Stimulated activated effector memory CD8-positive, alpha-beta T cell treated with anti-CD3 and anti-CD28 coated beads, Interleukin-12 subunit alpha, Interleukin-12 subunit beta, amount 100 ng/mL, for 72 hours (primary cell): ENCODE results near the gene KNG1.
A peak's percentile ranks its signal among the peaks of the same experiment; 100 is the strongest.
"Not testable (repeated sequence)": the region's sequence is repeated elsewhere in the genome, so short reads cannot be mapped to it uniquely, and the experiment has no call there.

Source experiments
- ATAC-seq: fragments of 150-1000 bp; cut with Tn5 transposase; 2 replicates; pipeline ENCODE4 v1.10.0; 2021
- DNase-seq, 2 donors: peaks; one replicate each; pipeline ENCODE4 v3.0.0; 2021 to 2022; ENCODE audit warnings: low spot score in 2 of 2
- H3K27ac Mint-ChIP-seq: one replicate; pipeline ENCODE4 v1.8.0; 2022; ENCODE audit warnings: mild to moderate bottlenecking, mixed read lengths
- H3K36me3 Mint-ChIP-seq: one replicate; pipeline ENCODE4 v1.8.0; 2022; ENCODE audit warnings: mild to moderate bottlenecking, mixed read lengths
- H3K4me1 Mint-ChIP-seq: one replicate; pipeline ENCODE4 v1.8.0; 2022; ENCODE audit warnings: mixed read lengths
- H3K4me3 Mint-ChIP-seq: one replicate; pipeline ENCODE4 v1.8.0; 2022; ENCODE audit warnings: mild to moderate bottlenecking, mixed read lengths
- H3K9me3 Mint-ChIP-seq: one replicate; pipeline ENCODE4 v1.8.0; 2022; ENCODE audit warnings: mixed read lengths

The KNG1 gene

DNA sequence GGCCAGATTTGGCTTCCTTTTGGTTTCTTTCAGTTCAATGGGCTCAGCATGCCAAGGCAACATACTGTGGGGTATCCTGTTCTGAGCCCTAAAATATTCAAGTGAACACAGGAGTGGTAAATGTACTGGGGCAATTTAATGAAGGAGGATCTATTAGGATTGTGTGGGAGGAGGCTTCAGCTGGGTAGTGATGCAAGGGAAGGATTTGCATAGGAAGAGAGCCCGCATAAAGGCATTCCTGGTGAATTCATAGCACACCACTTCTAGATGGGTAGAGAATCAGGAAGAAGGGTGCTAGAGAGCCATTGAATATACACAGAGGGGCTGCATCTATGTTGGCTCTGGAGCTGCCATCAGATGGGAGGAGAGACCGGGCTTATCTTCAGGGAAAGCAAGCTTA lies 20.6 kb upstream of the KNG1 start:
- no peak for ATAC-seq
- no peak for DNase-seq

DNA sequence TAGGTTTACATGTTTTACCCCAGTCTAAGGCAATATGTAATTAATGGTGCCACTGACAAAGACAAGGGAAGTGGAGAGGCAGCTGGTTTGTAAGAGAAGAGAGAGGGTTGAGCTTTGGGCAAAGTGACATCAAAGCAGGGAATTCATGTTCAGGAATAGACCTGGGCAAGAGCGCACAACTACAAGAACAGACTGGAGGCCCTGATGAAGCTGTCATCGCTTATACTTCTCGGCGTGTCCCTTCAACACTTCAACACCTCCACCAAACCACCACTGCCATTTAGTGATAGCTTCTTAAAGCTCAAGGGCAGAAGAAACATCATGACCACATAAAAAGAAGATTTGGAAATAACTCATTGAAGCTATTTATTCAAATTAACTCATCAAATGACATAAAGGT lies 19.6 kb upstream of the KNG1 start:
- no peak overlapping the region for H3K27ac Mint-ChIP-seq
- ATAC-seq (no peak), DNase-seq (no peak)
- H3K4me3 Mint-ChIP-seq, result no peak overlapping the region
- H3K9me3 Mint-ChIP-seq, result no peaks in the 10 kb centered on the region
- no peaks in the 10 kb centered on the region for H3K4me1 Mint-ChIP-seq
- no peaks in the 10 kb centered on the region for H3K36me3 Mint-ChIP-seq

More for the DNA sequence above, 20.6 kb upstream of the KNG1 start:
- no peaks in the 10 kb centered on the region for H3K9me3 Mint-ChIP-seq
- no peak overlapping the region for H3K4me3 Mint-ChIP-seq
- peaks cover 7% of the 10 kb centered on the region for H3K4me1 Mint-ChIP-seq
- H3K27ac Mint-ChIP-seq, result no peak overlapping the region
- H3K36me3 Mint-ChIP-seq, result no peaks in the 10 kb centered on the region

DNA sequence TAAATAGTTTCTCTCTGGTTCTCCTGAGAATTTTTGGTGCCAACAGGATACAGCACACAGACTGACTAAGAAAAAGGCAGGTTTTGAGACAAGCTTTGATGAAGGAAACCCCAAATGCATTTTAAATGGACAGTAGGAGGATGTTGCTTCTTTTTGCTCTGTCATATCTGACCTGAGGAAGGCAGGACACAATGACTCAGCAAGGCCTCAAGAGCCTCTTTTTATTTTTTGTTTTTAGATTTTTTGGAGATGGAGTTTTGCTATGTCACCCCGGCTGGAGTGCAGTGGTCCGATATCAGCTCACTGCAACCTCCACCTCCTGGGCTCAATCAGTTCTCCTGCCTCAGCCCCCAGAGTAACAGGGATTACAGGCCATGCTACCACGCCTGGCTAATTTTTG lies 16.9 kb upstream of the KNG1 start:
- Mint-ChIP-seq H3K4me1 (no peaks in the 10 kb centered on the region), H3K27ac (no peak overlapping the region)
- peak; percentile 85 for ATAC-seq

DNA sequence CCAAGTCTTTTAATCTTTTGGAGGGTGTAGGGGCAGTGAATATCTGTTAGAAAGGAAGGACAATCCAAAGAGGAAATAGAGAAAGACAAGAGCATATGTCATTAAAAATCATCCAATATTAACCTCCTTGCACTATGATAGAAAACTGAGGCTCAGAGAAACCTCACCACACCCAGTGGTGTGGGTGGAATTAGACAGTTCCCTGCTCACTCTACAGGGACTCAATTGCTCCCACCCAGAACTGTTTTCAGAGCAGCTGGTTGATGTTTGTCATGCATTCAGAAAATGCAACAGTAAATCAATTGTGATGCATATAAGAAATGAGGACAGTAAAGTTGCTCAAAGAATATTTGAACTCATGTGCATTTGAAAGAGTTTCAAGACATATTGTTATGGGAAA lies 14.7 kb upstream of the KNG1 start:
- not testable (repeated sequence) for ATAC-seq, H3K9me3 Mint-ChIP-seq, DNase-seq, H3K4me3 Mint-ChIP-seq, H3K36me3 Mint-ChIP-seq, H3K27ac Mint-ChIP-seq
- H3K4me1 Mint-ChIP-seq, result peaks cover 14% of the 10 kb centered on the region

More for the DNA sequence above, 16.9 kb upstream of the KNG1 start:
- Mint-ChIP-seq H3K4me3 (no peak overlapping the region), H3K9me3 (no peaks in the 10 kb centered on the region), H3K36me3 (no peaks in the 10 kb centered on the region)
- DNase-seq, result no peak

DNA sequence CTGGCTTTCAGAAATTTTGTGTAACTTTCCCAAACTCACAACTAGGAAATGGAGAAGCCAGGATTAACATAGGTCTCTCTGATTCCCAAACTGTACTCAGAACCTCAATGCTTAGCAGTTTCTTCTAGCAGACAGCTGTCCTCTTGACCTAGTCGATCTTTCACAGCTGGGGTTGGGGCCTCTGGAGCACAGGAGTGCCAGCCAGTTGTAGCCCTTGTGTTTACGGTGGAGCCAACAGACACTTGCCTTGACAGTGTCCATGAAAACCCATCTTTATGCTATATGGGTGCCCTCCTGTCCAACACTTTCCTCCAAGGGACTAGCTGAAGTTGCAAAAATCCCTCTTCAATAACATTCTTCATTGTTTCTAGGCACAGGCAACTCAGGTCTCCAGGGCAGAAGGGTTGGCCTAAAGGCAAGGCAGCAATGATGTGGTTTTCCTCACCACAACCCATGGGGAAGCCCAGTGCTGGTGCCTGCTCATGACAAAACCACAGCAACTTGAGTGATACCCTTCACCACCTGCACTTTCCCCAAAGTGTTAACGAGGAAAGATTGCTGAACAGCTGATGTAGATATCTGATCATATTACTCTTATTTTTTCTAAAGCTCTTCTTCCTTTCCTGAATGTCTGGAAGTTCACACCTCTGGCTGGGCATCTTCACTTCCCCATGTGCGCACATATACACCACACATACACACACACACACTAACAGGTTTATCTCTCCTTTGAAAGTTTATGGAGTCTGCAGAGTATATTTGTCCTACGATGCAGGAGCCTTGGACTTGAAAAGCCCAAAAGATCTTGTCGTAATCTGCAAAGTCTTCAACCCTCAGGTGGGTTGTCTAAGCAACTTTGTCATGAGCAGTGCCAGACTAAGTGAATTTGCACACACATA lies 11.0 kb upstream of the KNG1 start:
- DNase-seq (peak; percentile 38 to 65), ATAC-seq (peak; percentile 100)
- H3K4me3 Mint-ChIP-seq, result no peak overlapping the region
- no peaks in the 10 kb centered on the region for H3K9me3 Mint-ChIP-seq
- no peaks in the 10 kb centered on the region for H3K36me3 Mint-ChIP-seq
- peaks cover 14% of the 10 kb centered on the region for H3K4me1 Mint-ChIP-seq
- H3K27ac Mint-ChIP-seq, result peak overlapping the region; percentile 4

DNA sequence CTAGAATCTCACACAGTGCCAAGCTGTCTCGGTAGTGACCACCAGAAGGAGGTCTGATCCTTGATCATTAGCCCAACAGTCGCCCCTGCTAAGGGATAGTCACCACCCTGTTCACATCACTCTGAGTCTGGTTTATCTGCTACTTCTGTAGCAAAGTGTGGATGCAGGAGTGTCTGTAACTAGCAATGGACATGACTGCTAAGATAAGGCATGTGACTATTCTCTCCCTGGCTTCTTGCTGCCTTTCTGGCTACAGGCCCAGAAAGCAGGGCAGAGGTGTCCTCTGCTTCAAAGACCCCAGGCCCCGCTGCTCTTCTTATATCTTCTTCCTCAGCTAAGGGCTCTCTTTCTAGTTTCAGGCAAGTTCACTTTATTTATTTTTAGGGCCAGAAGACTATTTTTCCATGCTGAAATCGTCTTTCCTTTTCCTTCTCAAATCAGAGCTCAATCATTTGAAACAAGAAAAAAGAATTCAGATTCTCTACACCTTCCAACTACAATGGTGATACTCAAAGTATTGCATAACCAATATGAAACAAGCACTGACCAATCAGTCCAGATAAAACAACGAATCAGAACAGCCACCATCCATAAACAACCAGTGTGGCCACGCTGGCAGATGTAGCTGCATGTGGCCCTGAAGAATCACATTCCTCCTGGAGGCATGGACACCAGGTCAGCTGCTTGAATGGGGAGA lies 8.0 kb upstream of the KNG1 start:
- Mint-ChIP-seq H3K36me3 (no peaks in the 10 kb centered on the region), H3K4me1 (peaks cover 14% of the 10 kb centered on the region), H3K4me3 (no peak overlapping the region), H3K27ac (no peak overlapping the region), H3K9me3 (no peaks in the 10 kb centered on the region)
- DNase-seq (no peak), ATAC-seq (no peak)

DNA sequence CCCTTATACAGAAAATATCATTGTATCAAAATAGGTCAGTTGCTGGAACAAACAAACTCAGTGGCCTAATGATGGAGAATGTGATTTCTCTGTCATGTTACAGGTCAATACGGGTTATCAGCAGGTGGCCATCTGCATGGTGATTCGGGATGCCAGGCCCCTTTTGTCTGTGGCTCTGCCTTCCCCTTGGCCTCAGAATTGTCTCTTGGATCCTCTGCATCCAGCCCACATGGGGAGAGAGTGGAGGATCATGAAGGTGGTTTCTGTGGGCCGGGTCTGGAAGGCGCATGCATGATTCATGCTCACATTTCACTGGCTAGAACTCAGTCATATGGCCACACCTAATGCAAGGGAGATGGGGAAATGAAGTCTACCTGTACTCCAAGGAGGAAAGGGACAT lies 6.5 kb upstream of the KNG1 start:
- H3K36me3 Mint-ChIP-seq, H3K27ac Mint-ChIP-seq, H3K4me3 Mint-ChIP-seq, DNase-seq, H3K9me3 Mint-ChIP-seq, ATAC-seq: not testable (repeated sequence)
- H3K4me1 Mint-ChIP-seq, result peaks cover 12% of the 10 kb centered on the region

DNA sequence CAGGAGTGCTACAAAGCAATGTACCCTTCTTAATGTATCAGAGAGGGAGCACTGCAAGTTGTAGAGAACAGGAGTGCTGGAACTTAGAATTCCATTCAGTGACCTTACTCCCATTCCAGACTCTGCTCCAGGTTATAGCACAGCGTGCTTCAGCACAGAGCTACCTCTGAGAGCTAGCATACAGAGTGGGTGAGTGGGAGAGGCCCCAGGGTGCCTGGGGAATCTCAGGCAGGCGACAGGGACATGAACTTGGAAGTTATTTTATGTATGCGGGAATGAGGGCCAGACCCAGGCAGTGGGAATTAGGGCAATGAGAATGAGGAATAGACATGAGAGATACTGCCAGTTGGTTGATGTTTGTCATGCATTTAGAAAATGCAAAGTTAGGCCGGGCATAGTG lies 3.7 kb upstream of the KNG1 start:
- no peak overlapping the region for H3K27ac Mint-ChIP-seq
- no peaks in the 10 kb centered on the region for H3K9me3 Mint-ChIP-seq
- no peaks in the 10 kb centered on the region for H3K4me1 Mint-ChIP-seq
- DNase-seq (no peak), ATAC-seq (no peak)
- H3K4me3 Mint-ChIP-seq, result no peak overlapping the region
- no peaks in the 10 kb centered on the region for H3K36me3 Mint-ChIP-seq

DNA sequence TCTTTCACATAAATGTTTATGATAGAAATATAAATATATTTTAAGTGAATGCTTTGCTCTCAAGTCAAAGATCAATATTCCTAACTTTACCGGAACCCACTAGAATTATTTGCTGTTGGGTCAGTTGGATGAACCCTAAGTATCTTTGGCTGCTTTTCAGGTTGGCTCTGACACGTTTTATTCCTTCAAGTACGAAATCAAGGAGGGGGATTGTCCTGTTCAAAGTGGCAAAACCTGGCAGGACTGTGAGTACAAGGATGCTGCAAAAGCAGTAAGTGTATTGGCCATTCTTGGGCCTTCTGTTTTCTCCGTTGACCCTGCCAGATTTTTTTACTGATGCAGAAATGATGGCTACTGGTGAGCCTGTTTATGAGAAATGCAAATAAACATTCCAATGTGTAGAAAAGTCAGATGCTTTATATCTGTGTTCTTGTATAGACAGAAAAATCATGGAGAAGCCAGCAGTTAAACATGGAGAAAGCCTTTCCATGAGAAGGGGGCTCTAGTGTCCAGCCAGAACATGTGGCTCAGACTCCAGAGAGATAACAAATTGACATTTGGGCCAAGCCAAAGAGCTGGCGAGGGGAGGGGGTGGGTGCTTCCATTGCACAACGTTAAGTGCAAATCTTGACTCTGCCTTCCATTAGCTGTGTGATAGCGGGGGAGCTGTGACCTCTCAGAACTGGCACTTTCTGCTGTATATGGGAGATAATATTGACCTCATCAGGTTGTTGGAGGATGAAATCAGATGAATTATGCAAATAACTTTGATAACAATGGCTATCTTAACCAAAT lies 3.0 kb downstream of the KNG1 start:
- no peak overlapping the region for H3K4me3 Mint-ChIP-seq

DNA sequence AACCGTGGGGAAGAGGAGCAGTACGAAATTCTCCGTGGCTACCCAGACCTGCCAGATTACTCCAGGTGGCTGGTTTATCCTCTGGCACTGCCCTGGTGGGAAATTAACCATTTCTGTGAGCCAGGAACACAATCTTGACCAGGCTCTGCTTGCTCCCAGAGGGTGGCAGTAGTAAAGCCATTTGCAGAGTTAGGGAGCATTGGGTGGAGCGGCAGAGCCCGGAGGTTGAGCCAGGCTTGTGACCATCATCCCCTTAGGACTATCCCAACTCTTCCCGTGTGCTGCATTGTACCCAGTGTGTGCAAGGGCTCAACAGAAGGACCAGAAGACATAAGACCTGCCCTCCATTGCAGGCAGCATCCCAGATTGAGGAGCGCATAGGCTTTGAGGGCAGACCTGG lies 5.3 kb downstream of the KNG1 start:
- DNase-seq (no peak), ATAC-seq (no peak)
- H3K36me3 Mint-ChIP-seq, result no peaks in the 10 kb centered on the region
- no peak overlapping the region for H3K4me3 Mint-ChIP-seq
- H3K9me3 Mint-ChIP-seq, result no peaks in the 10 kb centered on the region
- no peaks in the 10 kb centered on the region for H3K4me1 Mint-ChIP-seq
- H3K27ac Mint-ChIP-seq, result peak overlapping the region; percentile 21

More for the DNA sequence above, 3.0 kb downstream of the KNG1 start:
- Mint-ChIP-seq H3K4me1 (no peaks in the 10 kb centered on the region), H3K27ac (no peak overlapping the region), H3K9me3 (no peaks in the 10 kb centered on the region), H3K36me3 (no peaks in the 10 kb centered on the region)
- ATAC-seq (no peak), DNase-seq (no peak)

DNA sequence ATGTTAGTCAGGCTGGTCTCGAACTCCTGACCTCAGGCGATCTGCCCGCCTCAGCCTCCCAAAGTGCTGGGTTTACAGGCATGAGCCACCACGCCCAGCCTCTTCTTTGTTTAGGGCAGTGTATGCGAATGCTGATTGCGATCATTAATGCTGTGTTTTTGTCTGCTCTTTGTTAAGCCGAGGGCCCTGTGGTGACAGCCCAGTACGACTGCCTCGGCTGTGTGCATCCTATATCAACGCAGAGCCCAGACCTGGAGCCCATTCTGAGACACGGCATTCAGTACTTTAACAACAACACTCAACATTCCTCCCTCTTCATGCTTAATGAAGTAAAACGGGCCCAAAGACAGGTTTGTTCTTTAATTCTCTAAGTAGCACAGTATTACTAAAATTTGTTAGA lies 7.8 kb downstream of the KNG1 start:
- no peaks in the 10 kb centered on the region for H3K36me3 Mint-ChIP-seq
- no peaks in the 10 kb centered on the region for H3K9me3 Mint-ChIP-seq
- no peak overlapping the region for H3K27ac Mint-ChIP-seq
- DNase-seq, result no peak
- no peaks in the 10 kb centered on the region for H3K4me1 Mint-ChIP-seq
- no peak for ATAC-seq
- no peak overlapping the region for H3K4me3 Mint-ChIP-seq

DNA sequence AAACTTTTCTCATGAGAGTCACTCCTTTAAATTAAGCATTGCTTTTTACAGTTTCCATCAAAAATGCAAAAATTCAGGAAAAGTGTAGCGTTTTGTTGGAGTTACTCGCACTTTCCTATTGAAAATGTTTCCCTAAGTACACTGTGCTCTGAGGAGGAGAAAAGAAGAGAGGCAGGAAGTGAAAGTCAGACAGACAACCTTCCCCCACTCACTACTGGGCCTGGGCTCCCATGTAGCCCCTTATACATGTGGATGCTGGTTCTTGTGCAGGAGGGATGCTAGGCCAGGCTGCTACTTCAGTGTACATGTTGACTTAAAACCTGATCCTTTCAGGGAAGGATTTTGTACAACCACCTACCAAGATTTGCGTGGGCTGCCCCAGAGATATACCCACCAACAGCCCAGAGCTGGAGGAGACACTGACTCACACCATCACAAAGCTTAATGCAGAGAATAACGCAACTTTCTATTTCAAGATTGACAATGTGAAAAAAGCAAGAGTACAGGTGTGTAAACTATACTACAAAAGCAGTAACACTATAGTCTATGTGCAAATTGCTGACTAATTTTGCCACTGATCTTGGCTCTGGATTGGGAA lies 15.1 kb downstream of the KNG1 start:
- Mint-ChIP-seq H3K27ac (no peak overlapping the region), H3K4me1 (no peaks in the 10 kb centered on the region), H3K4me3 (no peak overlapping the region), H3K9me3 (no peaks in the 10 kb centered on the region), H3K36me3 (no peaks in the 10 kb centered on the region)
- DNase-seq, result no peak
- ATAC-seq, result peak; percentile 37

DNA sequence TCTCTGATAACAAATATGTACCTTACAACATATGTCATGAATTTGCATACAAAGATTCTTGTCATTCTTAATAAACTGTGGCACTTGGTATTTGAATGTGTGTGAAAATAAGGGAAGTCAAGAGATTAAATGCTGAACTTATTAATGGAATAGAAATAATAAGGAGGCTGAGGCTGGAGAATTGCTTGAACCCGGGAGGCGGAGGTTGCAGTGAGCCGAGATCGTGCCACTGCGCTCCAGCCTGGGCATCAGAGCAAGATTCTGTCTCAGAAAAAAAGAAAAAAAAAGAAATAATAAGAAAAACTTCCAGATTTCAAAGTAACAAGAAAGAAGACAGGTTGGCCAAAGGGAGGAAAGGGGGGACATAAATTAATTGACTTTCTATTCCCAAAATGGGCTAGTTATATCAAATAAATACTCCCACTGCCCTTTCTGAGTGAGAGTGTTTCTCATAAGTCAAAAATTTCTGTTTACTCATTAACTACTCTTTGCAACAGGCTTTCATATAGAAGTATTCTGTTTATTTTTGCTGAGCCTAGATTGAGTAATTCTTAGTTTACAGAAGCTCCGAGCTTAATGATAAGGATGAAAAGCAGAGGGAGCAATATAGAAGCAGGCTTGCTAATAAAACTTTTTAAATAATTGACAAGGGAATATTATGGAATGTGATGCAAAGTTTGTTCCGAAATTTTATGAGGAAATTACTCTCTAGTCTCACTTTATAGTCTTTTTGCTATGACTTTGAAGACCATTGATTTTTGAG lies 25.6 kb downstream of the KNG1 start:
- H3K4me1 Mint-ChIP-seq, result no peaks in the 10 kb centered on the region
- no peak for DNase-seq
- no peak overlapping the region for H3K4me3 Mint-ChIP-seq
- ATAC-seq, result no peak
- H3K27ac Mint-ChIP-seq, result no peak overlapping the region
- no peaks in the 10 kb centered on the region for H3K9me3 Mint-ChIP-seq
- H3K36me3 Mint-ChIP-seq, result no peaks in the 10 kb centered on the region

DNA sequence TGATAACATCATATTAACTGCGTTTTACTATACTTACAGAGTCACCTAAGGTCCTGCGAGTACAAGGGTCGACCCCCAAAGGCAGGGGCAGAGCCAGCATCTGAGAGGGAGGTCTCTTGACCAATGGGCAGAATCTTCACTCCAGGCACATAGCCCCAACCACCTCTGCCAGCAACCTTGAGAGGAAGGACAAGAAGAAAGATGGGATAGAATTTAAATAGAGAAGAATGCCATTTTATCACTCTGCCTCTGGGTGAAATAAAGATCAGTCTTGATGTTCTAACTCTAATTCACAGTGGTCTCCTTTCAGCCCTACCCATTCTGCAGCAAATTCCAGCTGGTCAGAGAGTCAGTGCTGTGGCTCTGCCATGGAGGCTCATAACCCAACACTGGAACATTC lies 26.5 kb downstream of the KNG1 start:
- no peaks in the 10 kb centered on the region for H3K36me3 Mint-ChIP-seq
- DNase-seq, result no peak
- no peak for ATAC-seq
- no peak overlapping the region for H3K4me3 Mint-ChIP-seq
- no peaks in the 10 kb centered on the region for H3K9me3 Mint-ChIP-seq
- H3K27ac Mint-ChIP-seq, result no peak overlapping the region
- no peaks in the 10 kb centered on the region for H3K4me1 Mint-ChIP-seq
